ENCODE results near the gene CASKIN2. TPM values are rescaled to one million over a fixed set of nuclear protein-coding genes. Genes with fewer than 3 reads are reported as not detected.

Gene CASKIN2
- total RNA-seq, 1 experiment from 2014 or later = 40.0 TPM

DNA sequence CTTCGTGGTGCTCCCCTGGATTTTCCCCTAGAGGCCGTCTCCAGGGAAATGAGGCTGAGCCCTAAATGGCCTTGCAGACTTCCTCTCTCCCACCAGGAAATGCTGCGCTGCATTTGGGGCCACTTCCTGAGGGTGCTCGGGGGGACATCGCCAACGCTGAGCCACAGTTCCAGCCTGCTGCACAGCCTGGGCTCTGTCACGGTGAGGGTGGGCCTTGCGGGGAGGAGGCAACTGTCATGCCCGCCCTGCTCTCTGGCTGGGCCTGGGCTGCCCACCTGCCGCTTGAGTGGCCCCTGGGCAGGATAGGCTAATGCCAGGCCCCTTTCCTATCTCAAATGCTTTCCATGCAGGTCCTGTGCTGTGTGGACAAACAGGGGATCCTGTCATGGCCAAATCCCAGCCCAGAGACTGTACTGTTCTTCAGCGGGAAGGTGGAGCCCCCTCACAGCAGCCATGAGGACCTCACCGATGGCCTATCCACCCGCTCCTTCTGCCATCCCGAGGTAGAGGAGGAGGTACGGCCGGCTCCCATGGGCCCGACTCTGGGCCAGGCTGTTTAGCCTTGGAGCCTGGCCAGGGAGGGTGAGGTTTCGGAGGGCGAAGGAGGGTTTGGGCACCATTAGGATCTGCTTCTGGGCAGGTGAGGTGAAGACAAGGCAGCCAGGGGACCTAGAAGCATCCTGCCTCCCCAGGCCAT lies 24.2 kb downstream of the CASKIN2 start:
- H3K4me1 ChIP-seq (ENCODE audit: control insufficient read depth, insufficient read depth, low read length) = no peaks in the 10 kb centered on the region
- no peaks in the 10 kb centered on the region for H3K36me3 ChIP-seq (ENCODE audit: control insufficient read depth, insufficient read depth, low read length)
- H3K4me3 ChIP-seq (ENCODE audit: low read depth in 2 of 2, low read length in 2 of 2) = no peak overlapping the region
- ChIA-PET POLR2A (no interaction called here), CTCF (no interaction called here)
- no TSS peak for BruUV-seq (replicated peaks)
- DNase-seq (ENCODE audit: low read depth, low spot score) (no peak), ATAC-seq (no peak)
- H3K27ac ChIP-seq (ENCODE audit: low read length) = no peak overlapping the region
- in situ Hi-C loops (cut with HindIII; ENCODE audit: low pct_unique_long_range_greater_than_20kb, low sequenced_read_pairs) = no loop called here
- intact Hi-C loops (cut with micrococcal nuclease; ENCODE audit: unreplicated experiment) = no loop called here
- H3K9me3 ChIP-seq (ENCODE audit: control insufficient read depth, insufficient read depth, low read depth, low read length) = no peaks in the 10 kb centered on the region
- H3K27me3 ChIP-seq (ENCODE audit: control insufficient read depth, insufficient read depth, low read length) = no peaks in the 10 kb centered on the region
- TF ChIP-seq, protein P1, sequence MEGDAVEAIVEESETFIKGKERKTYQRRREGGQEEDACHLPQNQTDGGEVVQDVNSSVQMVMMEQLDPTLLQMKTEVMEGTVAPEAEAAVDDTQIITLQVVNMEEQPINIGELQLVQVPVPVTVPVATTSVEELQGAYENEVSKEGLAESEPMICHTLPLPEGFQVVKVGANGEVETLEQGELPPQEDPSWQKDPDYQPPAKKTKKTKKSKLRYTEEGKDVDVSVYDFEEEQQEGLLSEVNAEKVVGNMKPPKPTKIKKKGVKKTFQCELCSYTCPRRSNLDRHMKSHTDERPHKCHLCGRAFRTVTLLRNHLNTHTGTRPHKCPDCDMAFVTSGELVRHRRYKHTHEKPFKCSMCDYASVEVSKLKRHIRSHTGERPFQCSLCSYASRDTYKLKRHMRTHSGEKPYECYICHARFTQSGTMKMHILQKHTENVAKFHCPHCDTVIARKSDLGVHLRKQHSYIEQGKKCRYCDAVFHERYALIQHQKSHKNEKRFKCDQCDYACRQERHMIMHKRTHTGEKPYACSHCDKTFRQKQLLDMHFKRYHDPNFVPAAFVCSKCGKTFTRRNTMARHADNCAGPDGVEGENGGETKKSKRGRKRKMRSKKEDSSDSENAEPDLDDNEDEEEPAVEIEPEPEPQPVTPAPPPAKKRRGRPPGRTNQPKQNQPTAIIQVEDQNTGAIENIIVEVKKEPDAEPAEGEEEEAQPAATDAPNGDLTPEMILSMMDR (IDR thresholded peaks at IDR 0.05) = no peak

DNA sequence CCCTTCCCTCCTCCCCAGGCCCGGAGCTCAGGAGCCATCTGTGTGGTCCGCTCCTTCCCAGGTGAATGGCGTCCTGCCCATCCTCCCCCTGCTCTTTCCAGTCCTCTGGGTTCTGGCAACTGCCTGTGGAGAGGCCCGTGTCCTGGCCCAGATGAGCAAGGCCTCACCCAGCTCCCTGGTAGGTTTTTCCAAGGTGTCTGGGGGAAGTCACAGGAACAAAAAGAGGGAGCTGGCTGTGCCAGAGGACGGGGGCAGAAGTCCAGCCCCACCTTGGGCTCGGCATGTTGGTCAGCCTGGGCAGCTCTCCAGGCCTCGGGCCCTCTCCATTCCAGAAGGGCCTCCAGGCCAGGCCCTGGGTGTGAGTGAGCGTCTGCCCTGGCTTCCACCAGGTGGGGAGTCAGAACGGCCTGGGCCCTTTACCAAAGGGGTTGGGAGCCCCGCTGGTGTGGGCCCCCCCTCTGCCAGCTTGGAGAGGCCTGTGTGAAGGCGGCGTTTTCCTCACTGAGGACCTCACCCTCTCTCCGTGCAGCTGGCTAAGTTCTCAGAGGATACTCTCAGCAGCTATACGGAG lies 25.1 kb downstream of the CASKIN2 start:
- Histone ChIP-seq H3K36me3 (ENCODE audit: control insufficient read depth, insufficient read depth, low read length) (no peaks in the 10 kb centered on the region), H3K4me1 (ENCODE audit: control insufficient read depth, insufficient read depth, low read length) (no peaks in the 10 kb centered on the region), H3K27ac (ENCODE audit: low read length) (no peak overlapping the region), H3K9me3 (ENCODE audit: control insufficient read depth, insufficient read depth, low read depth, low read length) (no peaks in the 10 kb centered on the region), H3K4me3 (ENCODE audit: low read depth in 2 of 2, low read length in 2 of 2) (no peak overlapping the region), H3K27me3 (ENCODE audit: control insufficient read depth, insufficient read depth, low read length) (no peaks in the 10 kb centered on the region)
- intact Hi-C loops (cut with micrococcal nuclease; ENCODE audit: unreplicated experiment) = no loop called here
- TF ChIP-seq, protein P2, sequence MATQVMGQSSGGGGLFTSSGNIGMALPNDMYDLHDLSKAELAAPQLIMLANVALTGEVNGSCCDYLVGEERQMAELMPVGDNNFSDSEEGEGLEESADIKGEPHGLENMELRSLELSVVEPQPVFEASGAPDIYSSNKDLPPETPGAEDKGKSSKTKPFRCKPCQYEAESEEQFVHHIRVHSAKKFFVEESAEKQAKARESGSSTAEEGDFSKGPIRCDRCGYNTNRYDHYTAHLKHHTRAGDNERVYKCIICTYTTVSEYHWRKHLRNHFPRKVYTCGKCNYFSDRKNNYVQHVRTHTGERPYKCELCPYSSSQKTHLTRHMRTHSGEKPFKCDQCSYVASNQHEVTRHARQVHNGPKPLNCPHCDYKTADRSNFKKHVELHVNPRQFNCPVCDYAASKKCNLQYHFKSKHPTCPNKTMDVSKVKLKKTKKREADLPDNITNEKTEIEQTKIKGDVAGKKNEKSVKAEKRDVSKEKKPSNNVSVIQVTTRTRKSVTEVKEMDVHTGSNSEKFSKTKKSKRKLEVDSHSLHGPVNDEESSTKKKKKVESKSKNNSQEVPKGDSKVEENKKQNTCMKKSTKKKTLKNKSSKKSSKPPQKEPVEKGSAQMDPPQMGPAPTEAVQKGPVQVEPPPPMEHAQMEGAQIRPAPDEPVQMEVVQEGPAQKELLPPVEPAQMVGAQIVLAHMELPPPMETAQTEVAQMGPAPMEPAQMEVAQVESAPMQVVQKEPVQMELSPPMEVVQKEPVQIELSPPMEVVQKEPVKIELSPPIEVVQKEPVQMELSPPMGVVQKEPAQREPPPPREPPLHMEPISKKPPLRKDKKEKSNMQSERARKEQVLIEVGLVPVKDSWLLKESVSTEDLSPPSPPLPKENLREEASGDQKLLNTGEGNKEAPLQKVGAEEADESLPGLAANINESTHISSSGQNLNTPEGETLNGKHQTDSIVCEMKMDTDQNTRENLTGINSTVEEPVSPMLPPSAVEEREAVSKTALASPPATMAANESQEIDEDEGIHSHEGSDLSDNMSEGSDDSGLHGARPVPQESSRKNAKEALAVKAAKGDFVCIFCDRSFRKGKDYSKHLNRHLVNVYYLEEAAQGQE (IDR thresholded peaks at IDR 0.05; ENCODE audit: insufficient read depth in 1 of 2, low read depth in 2 of 2, low read length in 1 of 2) = no peak
- no peak for TF ChIP-seq TCF7L2 (IDR thresholded peaks at IDR 0.05; ENCODE audit: low read depth, low read length)
- TF ChIP-seq, protein P1 (IDR thresholded peaks at IDR 0.05) = no peak
- no peak for TF ChIP-seq SIN3A (IDR thresholded peaks at IDR 0.05; ENCODE audit: borderline replicate concordance, insufficient read depth, low read depth, low read length)
- CTCF ChIA-PET = interaction anchor here (0.5 to 0.6 kb wide), 2 partner anchors 32 to 326 kb away, joined by 5 to 9 read pairs; no protein-coding TSS in a partner anchor
- POLR2A ChIA-PET = no interaction called here
- in situ Hi-C loops (cut with HindIII; ENCODE audit: low pct_unique_long_range_greater_than_20kb, low sequenced_read_pairs) = no loop called here
- no peak for ATAC-seq
- DNase-seq (ENCODE audit: low read depth, low spot score) = no peak
- no TSS peak for BruUV-seq (replicated peaks)

All from Panc1 (cell line).